HG02610 (cell line): ENCODE data around the gene STIM1.
"Not testable (repeated sequence)": the region's sequence is repeated elsewhere in the genome, so short reads cannot be mapped to it uniquely, and the experiment has no call there.

Experiments
- ATAC-seq: cut with Tn5 transposase; IDR thresholded peaks from one replicate; pipeline ENCODE4 v1.9.1; 2021; ENCODE audit warnings: mild to moderate bottlenecking, moderate library complexity; ENCODE audit not compliant: unreplicated experiment

Gene STIM1

GRCh38 chr11:3970108-3970507 lies 114.6 kb downstream of the STIM1 start:
- ATAC-seq: no peak

- no peak for ATAC-seq
These were observed 116.4 kb downstream of the STIM1 start for GRCh38 chr11:3971756-3972404.

GRCh38 chr11:3972431-3972830 lies 117.0 kb downstream of the STIM1 start:
- ATAC-seq: no peak

GRCh38 chr11:3977078-3977477 lies 121.6 kb downstream of the STIM1 start:
- ATAC-seq: no peak

- no peak for ATAC-seq
These were observed 125.7 kb downstream of the STIM1 start for GRCh38 chr11:3981084-3981633.

- ATAC-seq: no peak
These were observed 127.0 kb downstream of the STIM1 start for GRCh38 chr11:3982431-3982830.

- ATAC-seq: no peak
These were observed 127.6 kb downstream of the STIM1 start for GRCh38 chr11:3983101-3983500.

- no peak for ATAC-seq
These were observed 129.4 kb downstream of the STIM1 start for GRCh38 chr11:3984896-3985295.

- ATAC-seq: no peak
These were observed 130.2 kb downstream of the STIM1 start for GRCh38 chr11:3985631-3986030.

- no peak for ATAC-seq
These were observed 130.8 kb downstream of the STIM1 start for GRCh38 chr11:3986301-3986700.

GRCh38 chr11:3989276-3989920 lies 133.9 kb downstream of the STIM1 start:
- ATAC-seq: no peak

- no peak for ATAC-seq
These were observed 134.4 kb downstream of the STIM1 start for GRCh38 chr11:3989921-3990290.

GRCh38 chr11:3990406-3990805 lies 134.9 kb downstream of the STIM1 start:
- ATAC-seq: no peak

GRCh38 chr11:3992964-3993363 lies 137.5 kb downstream of the STIM1 start:
- ATAC-seq: no peak

- no peak for ATAC-seq
These were observed 138.7 kb downstream of the STIM1 start for GRCh38 chr11:3994030-3994640.

GRCh38 chr11:3995307-3995706 lies 139.8 kb downstream of the STIM1 start:
- no peak for ATAC-seq

GRCh38 chr11:3995949-3996554 lies 140.6 kb downstream of the STIM1 start:
- no peak for ATAC-seq

- ATAC-seq: no peak
These were observed 141.2 kb downstream of the STIM1 start for GRCh38 chr11:3996651-3997050.

GRCh38 chr11:4004753-4005152 lies 149.3 kb downstream of the STIM1 start:
- ATAC-seq: not testable (repeated sequence)

- ATAC-seq: no peak
These were observed 151.6 kb downstream of the STIM1 start for GRCh38 chr11:4006946-4007680.

GRCh38 chr11:4008116-4008515 lies 152.7 kb downstream of the STIM1 start:
- no peak for ATAC-seq
